Activated B cell treated with CpG ODN at 0.5 μM for 24 hours (primary cell): ENCODE measurements around the gene CAVIN1. TPM values are rescaled to one million over a fixed set of nuclear protein-coding genes. Genes with fewer than 3 reads are reported as not detected.
"Not testable (repeated sequence)": the region's sequence is repeated elsewhere in the genome, so short reads cannot be mapped to it uniquely, and the experiment has no call there.

ENCODE experiments used
- ATAC-seq: fragments of 200-7000 bp; cut with Tn5 transposase; one replicate; pipeline ENCODE4 v1.10.0; 2021; ENCODE audit warnings: low read depth, mild to moderate bottlenecking, moderate library complexity
- CTCF ChIA-PET: fragments of 350-600 bp; sonication (Branson Sonifier 250); formaldehyde crosslinking; loops from one replicate; lab custom pipeline; 2021; ENCODE audit warnings: antibody characterized with exemption; lab: Charles Lee
- POLR2A ChIA-PET: fragments of 350-600 bp; sonication (Branson Sonifier 250); formaldehyde crosslinking; loops from one replicate; lab custom pipeline; 2021; ENCODE audit warnings: antibody characterized with exemption; lab: Charles Lee
- DNase-seq: peaks from one replicate; pipeline ENCODE4 v3.0.0; 2022
- H3K27ac Mint-ChIP-seq: one replicate; pipeline ENCODE4 v1.8.0; 2020; ENCODE audit warnings: mixed read lengths
- H3K27me3 Mint-ChIP-seq: one replicate; pipeline ENCODE4 v1.8.0; 2021; ENCODE audit warnings: mixed read lengths
- H3K36me3 Mint-ChIP-seq: one replicate; pipeline ENCODE4 v1.8.0; 2021; ENCODE audit warnings: low read depth, mixed read lengths
- H3K4me1 Mint-ChIP-seq: one replicate; pipeline ENCODE4 v1.8.0; 2021; ENCODE audit warnings: mixed read lengths
- H3K4me3 Mint-ChIP-seq: one replicate; pipeline ENCODE4 v1.8.0; 2020; ENCODE audit warnings: mild to moderate bottlenecking, mixed read lengths
- H3K9me3 Mint-ChIP-seq: one replicate; pipeline ENCODE4 v1.8.0; 2020; ENCODE audit warnings: mixed read lengths
- CTCF ChIP-seq: fragments of 200-600 bp; IDR thresholded peaks from one replicate; pipeline ENCODE4 v1.8.0; 2022; ENCODE audit warnings: antibody characterized with exemption, mild to moderate bottlenecking
- intact Hi-C: fragments of 100-400 bp; cut with micrococcal nuclease; formaldehyde crosslinking; loops from one replicate; pipeline ENCODE4 v1.15.1; 2024
- total RNA-seq: library from RNA; stranded (reverse); gene quantifications from 2 replicates; pipeline ENCODE4 v1.2.3, GENCODE V29; 2022

CAVIN1 gene
- total RNA-seq, 1 donor from 2014 or later, result 0.20 TPM

- no peak overlapping the region for H3K27ac Mint-ChIP-seq
- peaks cover 8% of the 10 kb centered on the region for H3K4me1 Mint-ChIP-seq
These were observed 18.0 kb downstream of the CAVIN1 start for GRCh38 chr17:42405076-42405475.

GRCh38 chr17:42404326-42405055 lies 18.6 kb downstream of the CAVIN1 start:
- peaks cover 3% of the 10 kb centered on the region for H3K27me3 Mint-ChIP-seq
- H3K27ac Mint-ChIP-seq, result no peak overlapping the region
- no peaks in the 10 kb centered on the region for H3K9me3 Mint-ChIP-seq
- CTCF ChIA-PET, result interaction anchor here (1.2 to 11.8 kb wide), 5 partner anchors 72 to 221 kb away, joined by 3 to 202 read pairs (median 14); no protein-coding TSS in a partner anchor
- DNase-seq, result no peak
- peaks cover 8% of the 10 kb centered on the region for H3K4me1 Mint-ChIP-seq
- POLR2A ChIA-PET, result interaction anchor here (0.6 to 3.4 kb wide), 3 partner anchors 16 to 92 kb away, joined by 3 to 17 read pairs (median 6); partner anchors contain the start of gene STAT3
- TF ChIP-seq CTCF, result no peak
- H3K36me3 Mint-ChIP-seq, result no peaks in the 10 kb centered on the region
- no peak for ATAC-seq
- intact Hi-C loops, result loop anchor here (5.0 kb wide), 2 partner anchors 42 to 222 kb away; partner anchors contain the start of gene KCNH4
- H3K4me3 Mint-ChIP-seq, result no peak overlapping the region

More at GRCh38 chr17:42405076-42405475, 18.0 kb downstream of the CAVIN1 start:
- DNase-seq (no peak), ATAC-seq (no peak)
- ChIA-PET CTCF (interaction anchor here (2.0 to 11.8 kb wide), 5 partner anchors 17 to 183 kb away, joined by 10 to 202 read pairs (median 15); partner anchors contain the start of gene STAT3), POLR2A (interaction anchor here (1.0 to 3.4 kb wide), 4 partner anchors 16 to 308 kb away, joined by 3 to 17 read pairs (median 6); partner anchors contain the start of gene STAT3)
- H3K27me3 Mint-ChIP-seq, result peaks cover 3% of the 10 kb centered on the region
- no peaks in the 10 kb centered on the region for H3K9me3 Mint-ChIP-seq
- no peaks in the 10 kb centered on the region for H3K36me3 Mint-ChIP-seq
- intact Hi-C loops, result loop anchor here (5.0 kb wide), 1 partner anchor 223 kb away; the partner anchor contains the start of gene KCNH4
- no peak overlapping the region for H3K4me3 Mint-ChIP-seq
- TF ChIP-seq CTCF, result no peak

- no peak for ATAC-seq
- TF ChIP-seq CTCF, result no peak
- H3K27me3 Mint-ChIP-seq, result peaks cover 3% of the 10 kb centered on the region
- CTCF ChIA-PET, result interaction anchor here (0.6 to 11.8 kb wide), 16 partner anchors 9 to 219 kb away, joined by 3 to 202 read pairs (median 3); partner anchors contain the start of gene STAT3
- no peaks in the 10 kb centered on the region for H3K9me3 Mint-ChIP-seq
- intact Hi-C loops, result loop anchor here (5.0 kb wide), 1 partner anchor 41 kb away; no protein-coding TSS in a partner anchor
- peaks cover 8% of the 10 kb centered on the region for H3K4me1 Mint-ChIP-seq
- no peaks in the 10 kb centered on the region for H3K36me3 Mint-ChIP-seq
- no peak for DNase-seq
- POLR2A ChIA-PET, result interaction anchor here (0.5 to 2.2 kb wide), 7 partner anchors 12 to 91 kb away, joined by 3 to 13 read pairs (median 5); partner anchors contain the start of gene STAT3
- H3K27ac Mint-ChIP-seq, result no peak overlapping the region
- no peak overlapping the region for H3K4me3 Mint-ChIP-seq
These were observed 19.9 kb downstream of the CAVIN1 start for GRCh38 chr17:42403150-42403549.

- Mint-ChIP-seq H3K27me3 (peaks cover 3% of the 10 kb centered on the region), H3K4me1 (peaks cover 3% of the 10 kb centered on the region), H3K9me3 (no peaks in the 10 kb centered on the region), H3K27ac (no peak overlapping the region), H3K36me3 (no peaks in the 10 kb centered on the region), H3K4me3 (no peak overlapping the region)
- ATAC-seq (no peak), DNase-seq (no peak)
- CTCF ChIA-PET, result interaction anchor here (0.9 to 11.8 kb wide), 5 partner anchors 10 to 113 kb away, joined by 3 to 202 read pairs (median 4); no protein-coding TSS in a partner anchor
- TF ChIP-seq CTCF, result no peak
- POLR2A ChIA-PET, result interaction anchor here (0.7 to 2.2 kb wide), 3 partner anchors 13 to 92 kb away, joined by 3 to 13 read pairs (median 5); partner anchors contain the start of gene STAT3
- intact Hi-C loops, result loop anchor here (5.0 kb wide), 1 partner anchor 40 kb away; no protein-coding TSS in a partner anchor
These were observed 20.9 kb downstream of the CAVIN1 start for GRCh38 chr17:42402117-42402516.

- not testable (repeated sequence) for H3K27ac Mint-ChIP-seq, H3K9me3 Mint-ChIP-seq, H3K4me1 Mint-ChIP-seq, DNase-seq, H3K27me3 Mint-ChIP-seq, H3K4me3 Mint-ChIP-seq, ATAC-seq, H3K36me3 Mint-ChIP-seq
- CTCF ChIA-PET, result interaction anchor here (11.8 kb wide), 1 partner anchor 79 kb away, joined by 202 read pairs; no protein-coding TSS in a partner anchor
- intact Hi-C loops, result loop anchor here (5.0 kb wide), 1 partner anchor 39 kb away; no protein-coding TSS in a partner anchor
- POLR2A ChIA-PET, result interaction anchor here (1.3 kb wide), 1 partner anchor 12 kb away, joined by 6 read pairs; the partner anchor contains the start of gene STAT3
These were observed 22.1 kb downstream of the CAVIN1 start for GRCh38 chr17:42400844-42401375.
